Hippocampal formation (tissue), 2 donors: ENCODE data around the gene OSBPL5.

ENCODE experiments used
- DNase-seq, 2 donors: peaks; one replicate each; lab custom pipeline; 2025; lab: John Stamatoyannopoulos, UW

Gene OSBPL5

GRCh38 chr11:3197044-3197695, 32.1 kb upstream of the OSBPL5 start:
- no peak for DNase-seq

DNA sequence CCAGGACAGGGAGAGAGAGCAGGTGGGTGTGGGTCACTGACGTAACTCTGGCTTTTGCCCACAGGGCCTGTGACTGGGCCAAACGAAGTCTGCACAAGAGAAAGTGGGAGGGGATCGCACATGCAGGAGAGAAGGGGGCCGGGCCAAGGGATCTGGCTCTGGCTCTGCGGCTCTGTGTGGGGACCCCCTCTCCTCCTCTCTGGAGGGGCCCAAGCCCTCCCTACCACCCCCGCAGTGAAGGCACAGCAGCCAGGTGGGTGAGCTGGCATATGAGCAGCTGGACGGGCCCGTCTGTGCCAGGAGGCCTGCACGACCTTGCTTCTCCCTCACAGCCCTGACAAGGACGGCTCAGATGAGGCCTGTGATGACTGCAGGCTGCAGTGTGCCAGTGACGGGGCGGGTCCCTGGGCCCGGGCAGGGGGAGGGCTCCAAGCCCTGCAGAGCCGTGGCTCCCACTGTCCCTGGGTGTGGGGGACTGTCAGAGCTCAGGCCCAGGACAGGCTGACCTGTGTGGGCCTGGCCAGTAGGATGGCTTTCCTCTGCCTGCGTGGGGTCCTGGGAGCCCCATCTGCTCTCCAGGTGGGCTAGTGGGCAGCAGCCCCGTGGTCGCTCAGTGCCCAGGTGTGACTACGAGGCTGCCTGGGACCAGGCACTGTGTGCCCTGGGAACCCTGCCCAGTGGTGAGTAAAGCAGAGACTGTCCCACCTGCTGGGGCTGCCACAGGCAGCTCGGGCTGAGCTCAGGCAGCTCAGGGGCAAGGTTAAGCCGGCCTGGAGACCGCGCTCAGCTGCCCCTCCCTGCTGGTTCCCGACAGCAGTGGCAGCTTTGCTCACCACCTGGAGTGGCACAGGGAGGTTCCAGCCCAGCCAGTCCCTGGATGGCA, 31.3 kb upstream of the OSBPL5 start:
- DNase-seq, result no peak

GRCh38 chr11:3195251-3196160, 30.4 kb upstream of the OSBPL5 start:
- no peak for DNase-seq

DNA sequence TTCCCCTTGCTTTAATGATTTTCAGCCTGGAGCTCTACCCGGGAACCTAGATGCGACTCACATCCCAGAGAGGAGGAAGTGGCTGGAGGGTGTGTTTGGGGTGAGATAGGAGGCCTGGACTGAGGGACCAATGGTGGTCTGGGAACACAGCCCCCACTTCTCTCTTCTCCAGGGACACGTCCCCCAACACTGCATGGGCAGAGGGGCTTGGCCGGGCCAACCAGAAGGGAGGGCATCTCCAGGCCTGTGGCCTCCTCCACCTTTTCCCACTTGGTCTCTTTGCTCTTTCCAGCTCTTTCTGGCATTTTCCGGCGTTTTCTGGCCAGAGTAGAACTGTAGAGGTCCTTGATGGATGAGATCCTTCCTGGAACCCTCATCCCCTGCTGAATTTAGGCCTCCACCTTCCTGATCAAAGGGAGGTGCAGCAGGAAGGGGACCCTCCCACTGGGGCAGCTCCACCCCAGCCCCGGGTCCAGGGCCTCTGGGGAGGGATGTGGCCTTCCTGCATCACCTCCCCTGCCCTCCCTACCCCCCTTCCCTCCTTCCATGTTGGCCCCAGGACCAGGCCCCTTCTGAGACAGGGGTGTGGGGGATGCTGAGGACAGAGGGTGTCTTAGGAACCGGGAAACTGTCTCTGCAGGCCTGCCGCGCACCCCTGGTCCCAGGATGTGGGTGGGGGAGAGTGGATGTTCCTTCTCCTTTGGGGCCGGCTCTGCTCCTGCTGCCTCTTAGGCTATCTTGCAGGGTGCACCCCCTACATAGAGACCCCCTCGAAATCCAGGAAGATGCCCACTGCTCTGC, 29.1 kb upstream of the OSBPL5 start:
- DNase-seq, result no peak

DNA sequence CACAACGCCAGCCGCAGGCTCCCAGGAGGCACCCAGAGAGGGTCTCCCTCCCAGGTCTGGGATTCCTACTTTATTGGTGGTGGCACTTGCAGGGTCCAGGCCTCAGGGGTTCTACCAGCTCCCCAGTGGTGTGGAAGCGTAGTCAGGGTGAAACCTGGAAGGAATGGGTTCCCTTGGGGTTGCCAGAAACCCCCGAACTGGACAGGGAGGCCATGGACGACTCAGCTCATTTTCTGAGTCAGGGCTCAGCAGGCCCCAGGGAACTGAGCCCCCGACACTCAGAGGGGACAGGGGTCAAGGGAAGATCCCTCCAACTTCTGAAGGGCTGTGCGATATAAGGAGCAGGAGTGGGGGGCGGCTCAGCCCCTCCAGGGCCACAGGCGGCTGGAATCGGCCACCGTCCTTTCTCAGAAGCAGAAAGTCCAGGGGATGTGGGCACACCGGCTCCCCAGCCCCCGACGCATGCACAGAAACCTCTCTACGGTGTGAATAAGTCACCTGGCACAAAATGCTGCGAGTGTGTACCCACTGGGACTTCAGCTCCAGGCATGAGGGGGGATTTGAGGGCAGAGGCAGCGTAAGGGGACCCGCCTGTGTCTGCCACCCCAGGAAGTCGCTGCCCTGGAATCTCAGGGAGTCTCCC, 28.4 kb upstream of the OSBPL5 start:
- no peak for DNase-seq

DNA sequence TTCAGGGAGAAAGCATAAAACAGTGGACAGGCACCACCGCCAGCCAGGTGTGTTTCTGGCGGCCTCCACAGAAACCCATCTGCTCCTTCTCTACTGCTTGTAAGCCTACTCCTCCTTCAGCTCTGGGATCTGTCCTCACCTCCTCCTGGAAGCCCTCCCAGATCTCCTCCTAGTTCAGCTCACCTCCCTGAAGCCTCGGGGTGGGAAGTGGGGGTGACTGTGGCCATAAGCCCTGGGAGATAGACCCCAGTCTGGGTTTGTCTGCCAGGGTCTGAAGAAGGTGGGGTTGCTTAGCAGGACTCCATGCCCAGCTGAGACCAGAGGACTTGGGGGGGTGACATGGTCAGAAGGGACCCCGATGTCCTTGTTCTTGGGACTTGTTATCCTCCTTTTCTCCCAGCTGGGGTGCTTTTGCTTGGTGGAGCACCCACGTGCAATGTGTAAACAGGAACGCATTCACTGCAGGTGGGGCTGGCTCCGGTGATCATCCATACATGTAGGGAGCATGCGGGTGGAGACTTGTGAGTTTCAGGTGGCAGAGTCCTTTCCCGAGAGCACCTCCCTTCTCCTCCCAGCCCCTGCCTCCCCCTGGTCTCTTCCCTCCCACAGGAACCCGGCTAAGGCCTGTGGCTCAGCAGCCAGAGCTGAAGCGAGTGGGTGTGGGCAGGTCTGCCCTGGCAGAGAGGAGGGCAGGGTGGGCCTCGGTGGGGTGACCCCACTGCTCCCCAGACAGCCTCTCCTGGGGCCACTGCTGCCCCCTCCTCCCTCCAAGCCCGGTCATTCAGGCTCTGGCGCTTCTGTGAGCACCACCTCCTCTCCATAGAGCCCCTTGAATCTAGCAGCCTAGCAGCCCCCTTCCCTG, 27.6 kb upstream of the OSBPL5 start:
- DNase-seq, result no peak

- DNase-seq, result no peak
Observed at GRCh38 chr11:3191586-3192324, 26.6 kb upstream of the OSBPL5 start.

DNA sequence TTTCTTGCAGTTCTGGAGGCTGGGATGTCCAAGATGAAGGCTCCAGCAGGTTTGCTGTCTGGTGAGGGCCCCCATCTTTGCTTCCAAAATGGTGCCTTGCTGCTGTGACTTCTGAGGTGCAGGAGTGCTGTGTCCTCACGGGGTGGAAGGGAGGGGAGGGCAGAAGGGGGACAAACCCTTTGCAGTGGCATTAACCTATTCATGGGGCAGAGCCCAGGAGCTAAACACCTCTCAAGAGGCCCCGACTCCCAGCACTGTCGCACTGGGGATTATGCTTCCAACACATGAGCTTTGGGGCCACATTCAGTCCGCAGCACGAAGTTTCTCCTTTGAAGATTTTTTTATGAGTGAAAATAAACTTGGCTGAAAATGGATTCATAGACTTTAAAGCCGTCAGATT, 25.5 kb upstream of the OSBPL5 start:
- DNase-seq, result no peak

DNA sequence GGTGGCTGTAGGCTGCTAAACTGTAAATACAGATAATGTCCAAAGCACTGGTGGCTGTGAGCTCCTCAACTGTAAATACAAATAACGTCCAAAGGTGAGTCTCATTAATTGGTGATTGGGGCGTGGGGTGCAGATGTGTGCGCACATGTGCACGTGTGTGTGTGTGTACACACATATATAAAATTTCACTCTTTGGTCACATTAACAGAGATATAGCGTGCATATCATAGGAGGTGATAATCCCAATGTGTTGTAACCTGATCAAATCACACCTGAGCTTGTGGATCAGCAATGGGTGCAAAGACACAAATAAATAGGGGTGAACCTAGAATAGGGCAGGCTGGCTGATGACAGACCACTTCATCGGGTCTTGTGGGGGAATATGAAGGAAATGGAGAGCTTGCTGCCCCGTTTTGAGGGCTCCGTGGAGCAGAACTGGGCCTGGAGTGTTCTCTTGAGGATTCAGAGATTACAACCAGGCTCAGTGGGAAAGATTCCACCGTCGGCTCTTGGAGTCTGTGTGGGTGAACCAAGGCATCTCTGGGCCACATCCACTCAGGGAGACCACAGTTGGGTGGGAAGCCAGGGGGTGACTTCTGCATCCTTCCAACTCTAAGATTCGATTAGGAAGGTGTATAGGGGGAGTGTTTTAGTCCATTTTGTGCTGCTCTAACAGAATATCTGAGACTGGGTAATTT, 24.9 kb upstream of the OSBPL5 start:
- no peak for DNase-seq

DNA sequence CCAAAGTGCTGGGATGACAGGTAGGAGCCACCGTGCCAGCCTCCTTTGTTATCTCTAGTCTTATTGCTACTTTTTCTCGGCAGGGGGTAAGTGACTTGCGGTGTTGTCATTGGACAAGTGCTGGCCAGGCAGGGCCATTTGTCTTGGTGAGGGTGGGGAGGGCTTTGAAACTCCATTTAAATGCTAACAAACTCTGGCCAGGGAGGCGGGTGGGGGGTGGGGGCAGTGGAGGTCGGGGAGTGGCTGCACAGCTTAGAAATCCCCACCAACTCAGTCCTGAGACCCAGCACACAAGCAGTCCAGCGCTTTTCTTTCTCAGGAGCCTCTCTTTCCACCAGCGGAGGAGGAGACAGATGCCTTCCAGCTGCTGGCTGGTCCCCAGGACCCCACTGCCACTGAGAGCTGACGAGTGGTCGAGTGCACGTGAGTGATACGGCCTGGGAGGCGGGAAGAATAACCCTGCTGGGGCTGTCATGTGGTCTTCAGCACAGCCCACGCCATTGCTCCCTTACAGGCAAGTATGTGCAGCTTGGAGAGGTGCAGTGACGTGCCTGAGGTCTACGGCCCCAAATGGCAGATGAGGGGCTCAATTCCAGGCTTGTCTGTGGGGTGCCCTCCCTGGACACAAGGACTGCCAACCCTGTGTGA, 24.2 kb upstream of the OSBPL5 start:
- no peak for DNase-seq

DNA sequence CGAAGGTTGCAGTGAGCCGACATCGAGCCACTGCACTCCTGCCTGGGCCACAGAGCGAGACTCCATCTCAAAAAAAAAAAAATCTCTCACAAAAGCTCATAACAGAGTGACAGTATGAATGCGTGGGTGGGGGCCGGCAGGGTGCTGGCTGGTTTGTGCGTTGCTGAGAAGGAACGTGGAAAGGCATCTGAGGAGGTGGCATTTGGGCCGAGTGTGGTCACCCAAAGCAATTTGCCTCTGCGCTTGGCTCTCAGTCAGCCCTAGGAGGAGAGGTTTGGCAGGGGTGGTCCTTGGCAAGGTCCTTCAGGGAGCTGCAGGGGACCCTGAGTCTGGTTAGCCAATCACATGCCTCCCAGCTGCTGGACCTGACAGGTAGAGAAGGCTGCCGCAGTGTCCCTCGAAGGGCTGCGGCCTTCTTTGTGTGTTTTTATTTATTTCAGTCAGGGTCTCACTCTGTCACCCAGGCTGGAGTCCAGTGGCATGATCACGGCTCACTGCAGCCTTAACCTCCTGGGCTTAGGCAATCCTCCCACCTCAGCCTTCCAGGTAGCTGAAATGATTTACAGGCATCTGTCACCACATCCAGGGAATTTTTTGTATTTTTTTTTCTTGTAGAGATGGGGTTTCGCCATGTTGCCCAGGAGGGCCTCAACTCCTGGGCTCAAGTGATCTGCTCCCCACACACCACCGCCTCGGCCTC, 23.5 kb upstream of the OSBPL5 start:
- no peak for DNase-seq

GRCh38 chr11:3186166-3186953, 21.2 kb upstream of the OSBPL5 start:
- DNase-seq, result no peak

GRCh38 chr11:3184732-3185347, 19.7 kb upstream of the OSBPL5 start:
- DNase-seq, result no peak

DNA sequence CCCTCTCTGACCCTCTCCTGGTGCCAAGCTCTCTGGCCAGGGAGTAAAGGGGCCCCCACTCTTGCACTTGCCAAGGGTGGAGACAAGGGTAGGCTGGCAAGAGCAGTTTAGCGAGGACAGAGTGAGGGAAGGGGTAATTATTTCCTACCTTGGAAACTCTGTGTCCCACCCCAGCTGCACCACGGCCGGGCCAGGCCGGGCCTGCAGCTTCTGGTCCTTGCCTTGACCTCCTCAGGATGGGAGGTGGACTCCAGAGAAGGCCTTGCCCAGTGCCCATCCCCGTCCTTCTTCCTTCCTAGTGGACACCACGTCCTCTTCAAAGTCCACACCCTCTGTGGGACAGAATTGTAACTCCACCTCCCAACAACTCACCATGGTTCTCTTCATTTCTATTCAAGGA, 18.4 kb upstream of the OSBPL5 start:
- no peak for DNase-seq

- no peak for DNase-seq
Observed at GRCh38 chr11:3182462-3182852, 17.3 kb upstream of the OSBPL5 start.

DNA sequence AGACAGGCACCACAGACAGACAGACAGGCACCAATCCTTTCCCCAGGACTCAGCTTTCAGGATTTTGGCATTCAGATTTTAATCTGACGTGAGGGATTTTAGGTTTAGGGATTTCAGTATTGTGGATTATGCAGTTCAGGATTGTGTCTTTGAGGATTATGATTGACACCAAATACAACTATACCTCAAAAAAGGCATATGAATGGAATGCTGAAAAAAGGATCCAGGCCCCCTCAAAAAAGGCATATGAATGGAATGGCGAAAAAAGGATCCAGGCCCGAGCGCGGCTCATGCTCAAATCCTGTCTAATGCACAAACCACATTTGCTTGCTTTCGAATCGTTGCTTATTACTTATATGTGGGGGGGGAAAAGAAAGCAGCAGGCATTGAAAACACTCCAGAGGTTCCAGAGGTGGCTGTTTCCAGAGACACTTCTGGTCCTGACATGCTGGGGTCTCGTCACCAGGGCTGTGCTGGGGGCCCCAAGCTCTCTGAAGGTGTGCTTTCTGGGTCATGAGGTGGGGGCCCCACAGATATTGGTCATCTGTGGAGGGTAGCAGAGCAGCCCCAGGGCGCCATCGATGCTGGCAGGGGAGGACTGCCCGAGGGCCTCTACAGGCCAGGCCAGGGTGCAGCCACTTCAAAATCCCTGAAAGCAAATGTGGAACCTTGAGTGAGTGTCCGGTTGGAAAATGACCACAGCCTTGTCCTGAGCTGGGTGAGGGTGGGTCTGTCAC, 16.8 kb upstream of the OSBPL5 start:
- no peak for DNase-seq
